GM20000 (cell line): Measurements from ENCODE around the gene ADAR.

Experiments
- DNase-seq: peaks from one replicate; pipeline ENCODE4 v3.0.0; 2012; ENCODE audit warnings: low spot score
- CTCF ChIP-seq: IDR thresholded peaks from 2 replicates; pipeline ENCODE4 v1.5.1; 2012; ENCODE audit warnings: mild to moderate bottlenecking, control low read depth; ENCODE audit errors: extremely low read depth, missing control alignments

Gene ADAR

GRCh38 chr1:154574716-154575115 lies 33.3 kb downstream of the ADAR start:
- no peak for TF ChIP-seq CTCF
- DNase-seq = no peak

GRCh38 chr1:154573168-154573510 lies 34.8 kb downstream of the ADAR start:
- no peak for TF ChIP-seq CTCF

GRCh38 chr1:154572468-154573167 lies 35.4 kb downstream of the ADAR start:
- no peak for TF ChIP-seq CTCF
- no peak for DNase-seq

More at GRCh38 chr1:154573168-154573510, 34.8 kb downstream of the ADAR start:
- DNase-seq = no peak

GRCh38 chr1:154571964-154572288 lies 36.1 kb downstream of the ADAR start:
- DNase-seq = no peak
- no peak for TF ChIP-seq CTCF

GRCh38 chr1:154571244-154571963 lies 36.6 kb downstream of the ADAR start:
- no peak for TF ChIP-seq CTCF
- no peak for DNase-seq

GRCh38 chr1:154568157-154568815 lies 39.7 kb downstream of the ADAR start:
- no peak for TF ChIP-seq CTCF
- no peak for DNase-seq
